CD4-positive, alpha-beta memory T cell (primary cell): ENCODE results near the gene KPNB1. TPM values are rescaled to one million over a fixed set of nuclear protein-coding genes. Genes with fewer than 3 reads are reported as not detected.

Experiments used
- CTCF ChIA-PET: fragments of 350-600 bp; sonication (Branson Sonifier 250); formaldehyde crosslinking; loops from one replicate; lab custom pipeline; 2021; ENCODE audit warnings: inconsistent platforms; ENCODE audit not compliant: partially characterized antibody; lab: Charles Lee
- POLR2A ChIA-PET: fragments of 350-600 bp; sonication (Branson Sonifier 250); formaldehyde crosslinking; loops from one replicate; lab custom pipeline; 2021; ENCODE audit not compliant: partially characterized antibody; lab: Charles Lee
- DNase-seq, 5 donors: peaks; one replicate each; pipeline versions ENCODE4 v3.0.0 to v3.0.0-alpha.2; 2020 to 2022; ENCODE audit warnings: mixed read lengths in 1 of 5
- H3K27ac ChIP-seq: one replicate; pipeline ENCODE4 v1.7.0; 2013; ENCODE audit warnings: low read depth, low read length
- H3K27me3 ChIP-seq: 2 replicates; pipeline ENCODE4 v1.7.0; 2013; ENCODE audit warnings: mild to moderate bottlenecking, low read length, moderate library complexity; ENCODE audit not compliant: insufficient read depth
- H3K36me3 ChIP-seq: 2 replicates; pipeline ENCODE4 v1.7.0; 2013; ENCODE audit warnings: mild to moderate bottlenecking, low read length, moderate library complexity; ENCODE audit not compliant: insufficient read depth
- H3K4me1 ChIP-seq: 2 replicates; pipeline ENCODE4 v1.7.0; 2013; ENCODE audit warnings: mild to moderate bottlenecking, low read length, moderate library complexity; ENCODE audit not compliant: insufficient read depth
- H3K4me3 ChIP-seq, 2 donors: one replicate each; pipeline ENCODE4 v1.7.0; 2013; ENCODE audit warnings: low read length in 2 of 2, mild to moderate bottlenecking in 1 of 2
- H3K9me3 ChIP-seq, 2 donors: one replicate each; pipeline ENCODE4 v1.7.0; 2013; ENCODE audit warnings: low read length in 2 of 2, control low read depth in 1 of 2; ENCODE audit not compliant: control insufficient read depth in 1 of 2
- H3K27ac Mint-ChIP-seq, 7 donors: one replicate each; pipeline ENCODE4 v1.8.0; 2020 to 2021; ENCODE audit warnings: mixed read lengths in 7 of 7, mild to moderate bottlenecking in 6 of 7, inconsistent platforms in 3 of 7, moderate library complexity in 3 of 7
- H3K27me3 Mint-ChIP-seq, 2 donors: one replicate each; pipeline ENCODE4 v1.8.0; 2020 to 2021; ENCODE audit warnings: mixed read lengths in 2 of 2
- H3K36me3 Mint-ChIP-seq, 2 donors: one replicate each; pipeline ENCODE4 v1.8.0; 2020 to 2021; ENCODE audit warnings: mixed read lengths in 2 of 2, inconsistent platforms in 1 of 2, mild to moderate bottlenecking in 1 of 2
- H3K4me1 Mint-ChIP-seq, 4 donors: one replicate each; pipeline ENCODE4 v1.8.0; 2020 to 2021; ENCODE audit warnings: mixed read lengths in 4 of 4, mild to moderate bottlenecking in 1 of 4
- H3K4me3 Mint-ChIP-seq, 8 donors: one replicate each; pipeline ENCODE4 v1.8.0; 2020 to 2021; ENCODE audit warnings: mixed read lengths in 8 of 8, mild to moderate bottlenecking in 7 of 8, moderate library complexity in 6 of 8, inconsistent platforms in 3 of 8
- H3K9me3 Mint-ChIP-seq, 8 donors: one replicate each; pipeline ENCODE4 v1.8.0; 2020 to 2021; ENCODE audit warnings: mixed read lengths in 8 of 8, mild to moderate bottlenecking in 5 of 8, inconsistent platforms in 3 of 8, moderate library complexity in 1 of 8
- intact Hi-C: fragments of 100-400 bp; cut with micrococcal nuclease; formaldehyde crosslinking; loops from one replicate; pipeline ENCODE4 v1.15.1; 2023
- polyA plus RNA-seq, 2 donors: library from polyadenylated mRNA; unstranded; fragments of 300-500 nt; fragmentation: Illumina TruSeq; gene quantifications; one replicate each; pipeline ENCODE4 v1.2.3, GENCODE V29; 2021
- total RNA-seq, 2 experiments: library from RNA; stranded (reverse); gene quantifications; one replicate each; pipeline ENCODE4 v1.2.3, GENCODE V29; 2021

Gene KPNB1
- total and polyA plus RNA-seq, 4 experiments from 2014 or later, result 13.4 to 268 (median 142) TPM

GRCh38 chr17:47732399-47733046 lies 82.8 kb downstream of the KPNB1 start:
- H3K4me3 Mint-ChIP-seq, result peak overlapping the region; percentile 68 to 91 (median 76)
- no peaks in the 10 kb centered on the region for H3K36me3 ChIP-seq
- H3K4me1 ChIP-seq, result peaks cover 39% of the 10 kb centered on the region
- intact Hi-C loops, result loop anchor here (1.0 kb wide), 3 partner anchors 11 to 44 kb away; no protein-coding TSS in a partner anchor
- H3K27me3 ChIP-seq, result no peaks in the 10 kb centered on the region
- H3K27me3 Mint-ChIP-seq, result peaks cover 0 to 1% of the 10 kb centered on the region in 2 donors
- H3K9me3 Mint-ChIP-seq, result no peaks in the 10 kb centered on the region
- peak overlapping the region in 1 of 2 donors; percentile 1 for H3K4me3 ChIP-seq
- DNase-seq, result no peak
- ChIA-PET POLR2A (interaction anchor here (0.7 to 8.0 kb wide), 18 partner anchors 9 to 208 kb away, joined by 3 to 145 read pairs (median 7); partner anchors contain the start of genes KPNB1, LRRC46, MRPL10 and OSBPL7), CTCF (interaction anchor here (0.8 to 3.9 kb wide), 22 partner anchors 9 to 110 kb away, joined by 3 to 62 read pairs (median 4); partner anchors contain the start of gene TBKBP1)
- peak overlapping the region; percentile 70 for H3K27ac ChIP-seq
- H3K36me3 Mint-ChIP-seq, result peaks cover 0 to 11% of the 10 kb centered on the region in 2 donors
- peaks cover 31 to 89% (median 45%) of the 10 kb centered on the region in 4 donors for H3K4me1 Mint-ChIP-seq
- peak overlapping the region; percentile 66 to 91 (median 86) for H3K27ac Mint-ChIP-seq
- H3K9me3 ChIP-seq, result no peaks in the 10 kb centered on the region

DNA sequence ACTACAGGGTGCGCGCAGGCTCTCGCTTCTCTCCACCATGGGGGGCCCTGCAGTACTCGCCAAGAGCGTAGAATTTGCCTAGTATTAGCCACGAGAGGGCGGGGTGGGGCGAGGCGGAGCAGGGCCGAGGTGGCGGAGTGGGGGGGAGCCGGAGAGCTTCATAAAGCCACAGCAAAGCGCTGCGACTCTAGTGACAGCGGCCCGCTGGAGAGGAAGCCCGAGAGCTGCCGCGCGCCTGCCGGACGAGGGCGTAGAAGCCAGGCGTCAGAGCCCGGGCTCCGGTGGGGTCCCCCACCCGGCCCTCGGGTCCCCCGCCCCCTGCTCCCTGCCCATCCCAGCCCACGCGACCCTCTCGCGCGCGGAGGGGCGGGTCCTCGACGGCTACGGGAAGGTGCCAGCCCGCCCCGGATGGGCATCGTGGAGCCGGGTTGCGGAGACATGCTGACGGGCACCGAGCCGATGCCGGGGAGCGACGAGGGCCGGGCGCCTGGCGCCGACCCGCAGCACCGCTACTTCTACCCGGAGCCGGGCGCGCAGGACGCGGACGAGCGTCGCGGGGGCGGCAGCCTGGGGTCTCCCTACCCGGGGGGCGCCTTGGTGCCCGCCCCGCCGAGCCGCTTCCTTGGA lies 83.4 kb downstream of the KPNB1 start, which contains the start of gene TBX21:
Gene TBX21, plus strand, starts transcription at position 190 of the 627 bp plus-strand sequence. Its CDS starts 219 bp downstream, at position 409.
- H3K27me3 Mint-ChIP-seq, result peaks cover 0 to 1% of the 10 kb centered on the region in 2 donors
- H3K4me3 Mint-ChIP-seq, result peak within 1 kb of the TSS; percentile 92 to 100 (median 100)
- no peaks in the 10 kb centered on the region for H3K9me3 Mint-ChIP-seq
- ChIA-PET CTCF (interaction anchor here (0.8 to 3.9 kb wide), 22 partner anchors 9 to 110 kb away, joined by 3 to 62 read pairs (median 4); partner anchors contain the start of gene TBKBP1), POLR2A (interaction anchor here (0.7 to 8.0 kb wide), 19 partner anchors 8 to 238 kb away, joined by 3 to 145 read pairs (median 6); partner anchors contain the start of genes CDK5RAP3, KPNB1, LRRC46 and MRPL10)
- peak within 1 kb of the TSS; percentile 72 to 83 for H3K4me3 ChIP-seq
- peak within 1 kb of the TSS; percentile 70 for H3K27ac ChIP-seq
- intact Hi-C loops, result loop anchor here (1.0 kb wide), 3 partner anchors 12 to 43 kb away; no protein-coding TSS in a partner anchor
- DNase-seq, result peak; percentile 87 to 93 (median 88)
- peaks cover 40% of the 10 kb centered on the region for H3K4me1 ChIP-seq
- no peaks in the 10 kb centered on the region for H3K36me3 ChIP-seq
- H3K9me3 ChIP-seq, result no peaks in the 10 kb centered on the region
- H3K27me3 ChIP-seq, result no peaks in the 10 kb centered on the region
- peaks cover 31 to 83% (median 44%) of the 10 kb centered on the region in 4 donors for H3K4me1 Mint-ChIP-seq
- H3K36me3 Mint-ChIP-seq, result peaks cover 0 to 11% of the 10 kb centered on the region in 2 donors
- peak within 1 kb of the TSS; percentile 85 to 99 (median 97) for H3K27ac Mint-ChIP-seq

DNA sequence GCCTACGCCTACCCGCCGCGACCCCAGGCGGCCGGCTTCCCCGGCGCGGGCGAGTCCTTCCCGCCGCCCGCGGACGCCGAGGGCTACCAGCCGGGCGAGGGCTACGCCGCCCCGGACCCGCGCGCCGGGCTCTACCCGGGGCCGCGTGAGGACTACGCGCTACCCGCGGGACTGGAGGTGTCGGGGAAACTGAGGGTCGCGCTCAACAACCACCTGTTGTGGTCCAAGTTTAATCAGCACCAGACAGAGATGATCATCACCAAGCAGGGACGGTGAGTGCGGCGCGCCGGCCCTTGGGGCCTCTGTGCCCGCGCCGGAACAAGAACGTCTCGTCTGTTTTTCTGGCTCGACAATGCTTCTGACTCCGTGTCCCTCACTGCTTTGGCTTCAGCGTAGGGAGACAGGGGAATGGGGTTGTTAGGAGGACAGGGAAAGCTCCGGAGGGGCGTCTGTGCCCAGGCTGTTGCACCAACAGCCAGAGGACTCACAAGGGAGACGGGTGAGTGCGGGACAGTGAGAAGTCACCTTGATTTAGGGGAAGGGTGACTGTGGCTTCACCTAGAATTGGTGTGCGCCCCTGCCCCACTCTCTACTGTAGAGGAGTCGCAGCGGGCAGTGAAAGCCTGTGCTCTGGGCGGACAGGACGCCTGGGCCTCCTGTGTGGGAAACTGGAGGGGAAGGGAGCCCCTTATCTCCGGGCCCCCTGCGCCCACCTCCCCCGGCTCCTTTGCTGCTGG lies 84.1 kb downstream of the KPNB1 start:
- intact Hi-C loops, result loop anchor here (1.0 kb wide), 3 partner anchors 13 to 42 kb away; no protein-coding TSS in a partner anchor
- POLR2A ChIA-PET, result interaction anchor here (0.7 to 8.0 kb wide), 22 partner anchors 8 to 411 kb away, joined by 3 to 145 read pairs (median 6); partner anchors contain the start of genes CDK5RAP3, EFCAB13, KPNB1 and LRRC46
- no peaks in the 10 kb centered on the region for H3K27me3 ChIP-seq
- no peaks in the 10 kb centered on the region for H3K9me3 Mint-ChIP-seq
- H3K27ac Mint-ChIP-seq, result peak overlapping the region; percentile 85 to 99 (median 97)
- CTCF ChIA-PET, result interaction anchor here (0.8 to 3.9 kb wide), 22 partner anchors 8 to 75 kb away, joined by 3 to 62 read pairs (median 4); partner anchors contain the start of gene TBKBP1
- H3K27ac ChIP-seq, result peak overlapping the region; percentile 70
- peaks cover 0 to 1% of the 10 kb centered on the region in 2 donors for H3K27me3 Mint-ChIP-seq
- H3K4me3 ChIP-seq, result peak overlapping the region; percentile 72 to 83
- DNase-seq, result peak in 1 of 5 donors; percentile 29
- H3K36me3 ChIP-seq, result no peaks in the 10 kb centered on the region
- H3K9me3 ChIP-seq, result no peaks in the 10 kb centered on the region
- H3K4me1 Mint-ChIP-seq, result peaks cover 33 to 84% (median 46%) of the 10 kb centered on the region in 4 donors
- peak overlapping the region; percentile 92 to 100 (median 100) for H3K4me3 Mint-ChIP-seq
- peaks cover 43% of the 10 kb centered on the region for H3K4me1 ChIP-seq
- H3K36me3 Mint-ChIP-seq, result peaks cover 0 to 11% of the 10 kb centered on the region in 2 donors

DNA sequence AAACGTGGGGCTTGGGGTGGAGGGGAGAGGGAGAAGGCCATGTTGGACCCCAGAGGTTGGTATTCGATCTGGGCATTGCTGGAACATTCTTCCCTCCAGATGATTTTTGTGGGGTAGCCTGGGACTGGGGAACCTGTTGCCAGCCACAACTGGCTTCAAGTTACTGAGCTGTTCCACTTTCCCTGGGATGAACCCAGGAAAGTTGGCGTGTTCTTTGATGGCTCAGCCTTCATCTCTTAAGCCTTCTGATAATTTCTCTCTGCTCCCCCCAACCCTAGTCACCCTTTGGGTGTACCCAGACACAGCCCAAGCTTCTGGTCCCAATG lies 85.4 kb downstream of the KPNB1 start:
- peaks cover 43% of the 10 kb centered on the region for H3K4me1 ChIP-seq
- peaks cover 35 to 81% (median 46%) of the 10 kb centered on the region in 4 donors for H3K4me1 Mint-ChIP-seq
- no peaks in the 10 kb centered on the region for H3K36me3 ChIP-seq
- intact Hi-C loops, result no loop called here
- H3K36me3 Mint-ChIP-seq, result peaks cover 0 to 11% of the 10 kb centered on the region in 2 donors
- DNase-seq, result no peak
- peak overlapping the region; percentile 70 for H3K27ac ChIP-seq
- CTCF ChIA-PET, result interaction anchor here (1.3 to 1.9 kb wide), 3 partner anchors 36 to 38 kb away, joined by 4 to 6 read pairs (median 5); no protein-coding TSS in a partner anchor
- peaks cover 0 to 1% of the 10 kb centered on the region in 2 donors for H3K27me3 Mint-ChIP-seq
- no peaks in the 10 kb centered on the region for H3K9me3 ChIP-seq
- peak overlapping the region; percentile 72 to 83 for H3K4me3 ChIP-seq
- H3K27me3 ChIP-seq, result no peaks in the 10 kb centered on the region
- H3K9me3 Mint-ChIP-seq, result no peaks in the 10 kb centered on the region
- peak overlapping the region; percentile 85 to 99 (median 94) for H3K27ac Mint-ChIP-seq
- POLR2A ChIA-PET, result interaction anchor here (0.9 to 8.0 kb wide), 12 partner anchors 10 to 412 kb away, joined by 3 to 145 read pairs (median 6); partner anchors contain the start of genes EFCAB13, KPNB1, PNPO and TBKBP1
- peak overlapping the region; percentile 92 to 100 (median 100) for H3K4me3 Mint-ChIP-seq

Other genes starting within 250 kb of the KPNB1 start
- 100 to 1,000 TPM; 118 to 131 TPM for gene NPEPPS, start 118.8 kb upstream of the KPNB1 start, total RNA-seq
- gene NPEPPS, start 118.8 kb upstream of the KPNB1 start, polyA plus RNA-seq, result 10 to 100 TPM; 35.2 to 49.8 TPM
- gene TBKBP1, start 44.2 kb downstream of the KPNB1 start, total RNA-seq, result 1 to 10 TPM; 6.7 to 7.4 TPM
- under 1 TPM; 0.49 to 0.68 TPM for gene TBKBP1, start 44.2 kb downstream of the KPNB1 start, polyA plus RNA-seq
- 10 to 100 TPM; 15.8 to 17.9 TPM for gene TBX21, start 83.3 kb downstream of the KPNB1 start, total RNA-seq
- 10 to 100 TPM in 1 of 2 donors, 1 to 10 TPM in 1; 6.8 to 11.5 TPM for gene TBX21, start 83.3 kb downstream of the KPNB1 start, polyA plus RNA-seq
- 10 to 100 TPM; 46.5 to 50.4 TPM for gene OSBPL7, start 171.9 kb downstream of the KPNB1 start, total RNA-seq
- 1 to 10 TPM; 1.6 to 7.9 TPM for gene OSBPL7, start 171.9 kb downstream of the KPNB1 start, polyA plus RNA-seq
- gene MRPL10, start 181.6 kb downstream of the KPNB1 start, total RNA-seq, result 10 to 100 TPM; 39.6 to 41.4 TPM
- gene MRPL10, start 181.6 kb downstream of the KPNB1 start, polyA plus RNA-seq, result 10 to 100 TPM; 45.9 to 69.6 TPM
- under 1 TPM; 0.23 to 0.69 TPM for gene LRRC46, start 181.8 kb downstream of the KPNB1 start, total RNA-seq
- not detected for gene LRRC46, start 181.8 kb downstream of the KPNB1 start, polyA plus RNA-seq
- 10 to 100 TPM; 26.4 to 30.5 TPM for gene SCRN2, start 191.4 kb downstream of the KPNB1 start, total RNA-seq
- 10 to 100 TPM; 15.7 to 19.5 TPM for gene SCRN2, start 191.4 kb downstream of the KPNB1 start, polyA plus RNA-seq
- gene SP6, start 201.2 kb downstream of the KPNB1 start, total RNA-seq, result not detected
- not detected for gene SP6, start 201.2 kb downstream of the KPNB1 start, polyA plus RNA-seq
- 10 to 100 TPM; 39.6 to 39.9 TPM for gene SP2, start 246.3 kb downstream of the KPNB1 start, total RNA-seq
- gene SP2, start 246.3 kb downstream of the KPNB1 start, polyA plus RNA-seq, result 10 to 100 TPM in 1 of 2 donors, 1 to 10 TPM in 1; 3.0 to 17.1 TPM